Astrocyte (in vitro differentiated cells and primary cell): ENCODE measurements around the gene ATXN7. TPM values are rescaled to one million over a fixed set of nuclear protein-coding genes. Genes with fewer than 3 reads are reported as not detected.
A peak's percentile ranks its signal among the peaks of the same experiment; 100 is the strongest.

Experiments
- DNase-seq: peaks from one replicate; pipeline ENCODE4 v3.0.0-alpha.2; 2010; ENCODE audit warnings: low read depth
- FAIRE-seq: peaks from 2 replicates; lab custom pipeline; 2011; peaks lifted over from hg19 to GRCh38; lab: Jason Lieb, UNC
- H2AFZ ChIP-seq: 2 replicates; pipeline ENCODE4 v1.6.0; 2012; ENCODE audit warnings: low read depth, low read length, inconsistent platforms
- H3K27ac ChIP-seq: 2 replicates; pipeline ENCODE4 v1.5.1; 2011; ENCODE audit warnings: low read depth, low read length, inconsistent platforms
- H3K27me3 ChIP-seq: 2 replicates; pipeline ENCODE4 v1.6.0; 2011; ENCODE audit warnings: low read length, inconsistent platforms; ENCODE audit not compliant: insufficient read depth
- H3K36me3 ChIP-seq: 2 replicates; pipeline ENCODE4 v1.5.1; 2011; ENCODE audit warnings: low read length, inconsistent platforms; ENCODE audit not compliant: insufficient read depth
- H3K4me1 ChIP-seq: 2 replicates; pipeline ENCODE4 v1.5.1; 2011; ENCODE audit warnings: low read length, inconsistent platforms; ENCODE audit not compliant: insufficient read depth
- H3K4me2 ChIP-seq: 2 replicates; pipeline ENCODE4 v1.6.0; 2012; ENCODE audit warnings: low read length, inconsistent platforms
- H3K4me3 ChIP-seq: 2 replicates; pipeline ENCODE4 v1.5.1; 2011; ENCODE audit warnings: low read depth, mild to moderate bottlenecking, low read length, inconsistent platforms; ENCODE audit not compliant: insufficient read depth
- H3K79me2 ChIP-seq: 2 replicates; pipeline ENCODE4 v1.6.0; 2012; ENCODE audit warnings: mild to moderate bottlenecking, low read length, inconsistent platforms; ENCODE audit not compliant: insufficient read depth
- H3K9ac ChIP-seq: 2 replicates; pipeline ENCODE4 v1.6.0; 2012; ENCODE audit warnings: mild to moderate bottlenecking, low read length, inconsistent platforms
- H3K9me3 ChIP-seq: 2 replicates; pipeline ENCODE4 v1.5.1; 2012; ENCODE audit warnings: low read depth, mild to moderate bottlenecking, low read length, inconsistent platforms; ENCODE audit not compliant: insufficient read depth
- H4K20me1 ChIP-seq: 2 replicates; pipeline ENCODE4 v1.6.0; 2012; ENCODE audit warnings: low read length, inconsistent platforms; ENCODE audit not compliant: insufficient read depth
- H3K27ac Mint-ChIP-seq: one replicate; pipeline ENCODE4 v1.8.0; 2021; ENCODE audit warnings: mild to moderate bottlenecking, mixed read lengths; ENCODE audit not compliant: unreplicated experiment
- H3K27me3 Mint-ChIP-seq: one replicate; pipeline ENCODE4 v1.8.0; 2021; ENCODE audit warnings: low read depth, mixed read lengths; ENCODE audit not compliant: unreplicated experiment
- H3K36me3 Mint-ChIP-seq: one replicate; pipeline ENCODE4 v1.8.0; 2021; ENCODE audit warnings: low read depth, mixed read lengths; ENCODE audit not compliant: unreplicated experiment
- H3K4me1 Mint-ChIP-seq: one replicate; pipeline ENCODE4 v1.8.0; 2021; ENCODE audit warnings: low read depth, mixed read lengths; ENCODE audit not compliant: unreplicated experiment
- H3K4me3 Mint-ChIP-seq: one replicate; pipeline ENCODE4 v1.8.0; 2021; ENCODE audit warnings: mild to moderate bottlenecking, moderate library complexity, mixed read lengths; ENCODE audit not compliant: unreplicated experiment
- H3K9me3 Mint-ChIP-seq: one replicate; pipeline ENCODE4 v1.8.0; 2021; ENCODE audit warnings: mild to moderate bottlenecking, mixed read lengths; ENCODE audit not compliant: unreplicated experiment
- EZH2 ChIP-seq: IDR thresholded peaks from 2 replicates; pipeline ENCODE4 v1.6.1; 2012; ENCODE audit warnings: mild to moderate bottlenecking, low read length, inconsistent platforms; ENCODE audit not compliant: insufficient read depth
- total RNA-seq: library from RNA; stranded (reverse); gene quantifications from 2 replicates; pipeline ENCODE4 v1.2.1, GENCODE V29; 2021
- TF ChIP-seq, protein P1 (sequence below): IDR thresholded peaks from 2 replicates; pipeline ENCODE4 v1.5.1; 2011; ENCODE audit warnings: low read depth, mild to moderate bottlenecking, inconsistent platforms, low read length, moderate library complexity; ENCODE audit not compliant: insufficient read depth

Gene ATXN7
- total RNA-seq, 1 donor from 2014 or later: 17.6 TPM

DNA sequence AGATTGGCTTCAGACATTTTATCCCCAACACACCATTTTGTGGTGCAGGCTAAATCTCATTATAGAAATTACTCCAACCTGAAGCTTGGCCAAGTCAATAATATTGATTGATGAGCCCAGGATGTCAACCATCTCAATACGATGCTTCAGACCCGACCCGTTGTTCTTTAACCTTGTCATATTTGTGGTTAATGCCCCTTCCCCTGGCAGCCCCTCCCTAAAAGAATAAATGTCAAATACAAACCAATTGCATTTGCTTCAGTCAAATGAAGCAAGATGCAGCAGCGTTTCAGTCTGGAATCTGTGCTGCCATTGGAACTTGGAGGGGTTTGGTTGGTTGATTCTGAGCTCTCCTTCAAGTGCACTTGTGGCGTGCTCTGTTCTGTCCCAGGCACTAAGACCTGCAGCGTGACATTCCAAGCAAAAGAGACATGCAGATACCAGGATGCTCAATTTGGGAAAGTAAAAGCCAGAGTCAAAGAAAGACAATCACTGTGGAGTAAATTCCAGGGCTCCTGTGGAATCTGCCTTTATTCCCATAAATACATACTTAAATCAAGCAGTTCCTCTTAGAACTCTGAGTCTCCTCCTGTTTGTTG, 183.4 kb downstream of the ATXN7 start:
- Histone ChIP-seq H3K79me2 (no peaks in the 10 kb centered on the region), H2AFZ (no peak overlapping the region), H4K20me1 (no peaks in the 10 kb centered on the region), H3K27me3 (no peaks in the 10 kb centered on the region), H3K36me3 (no peaks in the 10 kb centered on the region), H3K4me2 (no peak overlapping the region), H3K9me3 (no peaks in the 10 kb centered on the region), H3K9ac (no peak overlapping the region), H3K4me1 (peaks cover 24% of the 10 kb centered on the region), H3K27ac (no peak overlapping the region), H3K4me3 (no peak overlapping the region)
- H3K27ac Mint-ChIP-seq: no peak overlapping the region
- no peaks in the 10 kb centered on the region for H3K9me3 Mint-ChIP-seq
- peaks cover 13% of the 10 kb centered on the region for H3K4me1 Mint-ChIP-seq
- TF ChIP-seq EZH2: no peak
- TF ChIP-seq, protein P1, sequence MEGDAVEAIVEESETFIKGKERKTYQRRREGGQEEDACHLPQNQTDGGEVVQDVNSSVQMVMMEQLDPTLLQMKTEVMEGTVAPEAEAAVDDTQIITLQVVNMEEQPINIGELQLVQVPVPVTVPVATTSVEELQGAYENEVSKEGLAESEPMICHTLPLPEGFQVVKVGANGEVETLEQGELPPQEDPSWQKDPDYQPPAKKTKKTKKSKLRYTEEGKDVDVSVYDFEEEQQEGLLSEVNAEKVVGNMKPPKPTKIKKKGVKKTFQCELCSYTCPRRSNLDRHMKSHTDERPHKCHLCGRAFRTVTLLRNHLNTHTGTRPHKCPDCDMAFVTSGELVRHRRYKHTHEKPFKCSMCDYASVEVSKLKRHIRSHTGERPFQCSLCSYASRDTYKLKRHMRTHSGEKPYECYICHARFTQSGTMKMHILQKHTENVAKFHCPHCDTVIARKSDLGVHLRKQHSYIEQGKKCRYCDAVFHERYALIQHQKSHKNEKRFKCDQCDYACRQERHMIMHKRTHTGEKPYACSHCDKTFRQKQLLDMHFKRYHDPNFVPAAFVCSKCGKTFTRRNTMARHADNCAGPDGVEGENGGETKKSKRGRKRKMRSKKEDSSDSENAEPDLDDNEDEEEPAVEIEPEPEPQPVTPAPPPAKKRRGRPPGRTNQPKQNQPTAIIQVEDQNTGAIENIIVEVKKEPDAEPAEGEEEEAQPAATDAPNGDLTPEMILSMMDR: no peak
- DNase-seq: no peak
- H3K36me3 Mint-ChIP-seq: no peaks in the 10 kb centered on the region
- FAIRE-seq: peak; percentile 34
- no peak overlapping the region for H3K4me3 Mint-ChIP-seq
- peaks cover 2% of the 10 kb centered on the region for H3K27me3 Mint-ChIP-seq

DNA sequence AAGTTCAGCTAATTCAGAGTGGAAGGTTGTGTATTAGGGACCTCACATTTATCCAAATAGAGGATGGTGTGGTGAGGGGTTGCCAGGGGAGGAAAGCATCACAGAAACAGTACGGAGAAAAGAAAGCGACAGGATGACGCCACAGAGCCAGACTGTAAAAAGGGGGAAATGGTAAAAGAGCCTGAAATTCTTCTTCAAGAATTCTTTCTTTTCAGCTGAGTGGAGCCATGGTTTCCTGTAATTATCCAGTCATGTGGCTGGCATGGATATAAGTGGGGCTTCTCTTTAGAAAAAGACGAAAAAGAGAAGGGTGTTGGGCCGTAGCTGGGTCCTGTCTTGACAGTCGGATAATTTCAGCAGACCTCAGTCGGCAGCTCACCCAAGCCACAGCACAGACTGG, 184.1 kb downstream of the ATXN7 start:
- peak overlapping the region; percentile 68 for H3K9ac ChIP-seq
- no peaks in the 10 kb centered on the region for H4K20me1 ChIP-seq
- peaks cover 11% of the 10 kb centered on the region for H3K4me1 Mint-ChIP-seq
- DNase-seq: peak; percentile 47
- H3K9me3 Mint-ChIP-seq: no peaks in the 10 kb centered on the region
- no peak overlapping the region for H3K4me3 Mint-ChIP-seq
- H2AFZ ChIP-seq: peak overlapping the region; percentile 76
- no peaks in the 10 kb centered on the region for H3K79me2 ChIP-seq
- peak overlapping the region; percentile 68 for H3K4me2 ChIP-seq
- peak overlapping the region; percentile 18 for H3K4me3 ChIP-seq
- no peaks in the 10 kb centered on the region for H3K36me3 ChIP-seq
- peaks cover 2% of the 10 kb centered on the region for H3K27me3 Mint-ChIP-seq
- H3K9me3 ChIP-seq: no peaks in the 10 kb centered on the region
- no peaks in the 10 kb centered on the region for H3K36me3 Mint-ChIP-seq
- H3K27me3 ChIP-seq: no peaks in the 10 kb centered on the region
- peaks cover 24% of the 10 kb centered on the region for H3K4me1 ChIP-seq
- H3K27ac ChIP-seq: peak overlapping the region; percentile 61
- no peak for TF ChIP-seq EZH2
- TF ChIP-seq, protein P1: no peak
- FAIRE-seq: no peak
- no peak overlapping the region for H3K27ac Mint-ChIP-seq

DNA sequence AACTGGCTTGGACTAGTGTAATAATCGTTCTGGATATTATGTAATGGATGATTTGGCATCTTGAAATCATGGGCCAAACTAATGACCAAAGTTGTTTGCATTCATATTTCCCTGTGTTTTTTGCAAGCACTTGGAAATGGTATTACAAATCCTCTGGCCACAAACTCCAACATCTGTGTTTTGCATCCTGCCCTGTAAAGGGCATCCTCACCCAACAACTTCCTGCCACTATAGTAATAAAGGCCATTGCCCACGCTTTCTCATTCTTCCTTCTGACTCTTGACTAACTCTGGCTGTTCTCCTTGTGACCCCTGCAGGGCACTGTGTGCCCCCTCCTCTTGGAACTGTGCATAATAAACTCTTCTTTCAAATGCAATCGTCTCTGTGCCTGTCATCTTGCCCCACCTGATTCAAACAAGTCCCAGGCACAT, 185.0 kb downstream of the ATXN7 start:
- Histone ChIP-seq H3K4me2 (peak overlapping the region; percentile 68), H4K20me1 (no peaks in the 10 kb centered on the region), H3K4me3 (no peak overlapping the region), H2AFZ (peak overlapping the region; percentile 76), H3K27me3 (no peaks in the 10 kb centered on the region), H3K27ac (peak overlapping the region; percentile 61), H3K79me2 (no peaks in the 10 kb centered on the region), H3K9ac (peak overlapping the region; percentile 68), H3K4me1 (peaks cover 24% of the 10 kb centered on the region), H3K36me3 (no peaks in the 10 kb centered on the region), H3K9me3 (no peaks in the 10 kb centered on the region)
- Mint-ChIP-seq H3K4me1 (peaks cover 6% of the 10 kb centered on the region), H3K9me3 (no peaks in the 10 kb centered on the region), H3K27me3 (peaks cover 2% of the 10 kb centered on the region), H3K4me3 (no peak overlapping the region), H3K36me3 (no peaks in the 10 kb centered on the region), H3K27ac (no peak overlapping the region)
- peak; percentile 63 for FAIRE-seq
- TF ChIP-seq EZH2: no peak
- TF ChIP-seq, protein P1: no peak
- peak; percentile 47 for DNase-seq
